PFSK-1 (cell line): Measurements from ENCODE around the gene PRELID1.

Experiments used
- FOXP2 ChIP-seq: optimal IDR thresholded peaks from 2 replicates; pipeline ENCODE3; 2011; ENCODE audit warnings: borderline replicate concordance, control low read depth, inconsistent platforms; ENCODE audit not compliant: insufficient read depth; ENCODE audit errors: extremely low read length, extremely low read depth
- POLR2AphosphoS5 ChIP-seq: IDR thresholded peaks from 2 replicates; pipeline ENCODE4 v1.6.1; 2012; ENCODE audit warnings: low read depth, mild to moderate bottlenecking, control low read depth, low read length, moderate library complexity
- SIN3A ChIP-seq: IDR thresholded peaks from 2 replicates; pipeline ENCODE4 v1.6.1; 2012; ENCODE audit warnings: mild to moderate bottlenecking, low read length, moderate library complexity, borderline replicate concordance; ENCODE audit not compliant: insufficient read depth
- TAF1 ChIP-seq: IDR thresholded peaks from 2 replicates; pipeline ENCODE4 v1.6.1; 2012; ENCODE audit warnings: low read length, control low read depth, borderline replicate concordance; ENCODE audit not compliant: insufficient read depth
- TF ChIP-seq, protein P1 (sequence below), 2 experiments: IDR thresholded peaks; 2 replicates each; pipeline versions ENCODE4 v1.6.1 to v1.8.0; 2011 to 2012; ENCODE audit warnings: low read depth in 2 of 2, low read length in 2 of 2, control low read depth in 1 of 2, inconsistent platforms in 1 of 2, mild to moderate bottlenecking in 1 of 2, moderate library complexity in 1 of 2; ENCODE audit not compliant: insufficient read depth in 1 of 2

- TF ChIP-seq TAF1: no peak
- no peak for TF ChIP-seq POLR2AphosphoS5
- TF ChIP-seq SIN3A: no peak
- TF ChIP-seq, protein P1, sequence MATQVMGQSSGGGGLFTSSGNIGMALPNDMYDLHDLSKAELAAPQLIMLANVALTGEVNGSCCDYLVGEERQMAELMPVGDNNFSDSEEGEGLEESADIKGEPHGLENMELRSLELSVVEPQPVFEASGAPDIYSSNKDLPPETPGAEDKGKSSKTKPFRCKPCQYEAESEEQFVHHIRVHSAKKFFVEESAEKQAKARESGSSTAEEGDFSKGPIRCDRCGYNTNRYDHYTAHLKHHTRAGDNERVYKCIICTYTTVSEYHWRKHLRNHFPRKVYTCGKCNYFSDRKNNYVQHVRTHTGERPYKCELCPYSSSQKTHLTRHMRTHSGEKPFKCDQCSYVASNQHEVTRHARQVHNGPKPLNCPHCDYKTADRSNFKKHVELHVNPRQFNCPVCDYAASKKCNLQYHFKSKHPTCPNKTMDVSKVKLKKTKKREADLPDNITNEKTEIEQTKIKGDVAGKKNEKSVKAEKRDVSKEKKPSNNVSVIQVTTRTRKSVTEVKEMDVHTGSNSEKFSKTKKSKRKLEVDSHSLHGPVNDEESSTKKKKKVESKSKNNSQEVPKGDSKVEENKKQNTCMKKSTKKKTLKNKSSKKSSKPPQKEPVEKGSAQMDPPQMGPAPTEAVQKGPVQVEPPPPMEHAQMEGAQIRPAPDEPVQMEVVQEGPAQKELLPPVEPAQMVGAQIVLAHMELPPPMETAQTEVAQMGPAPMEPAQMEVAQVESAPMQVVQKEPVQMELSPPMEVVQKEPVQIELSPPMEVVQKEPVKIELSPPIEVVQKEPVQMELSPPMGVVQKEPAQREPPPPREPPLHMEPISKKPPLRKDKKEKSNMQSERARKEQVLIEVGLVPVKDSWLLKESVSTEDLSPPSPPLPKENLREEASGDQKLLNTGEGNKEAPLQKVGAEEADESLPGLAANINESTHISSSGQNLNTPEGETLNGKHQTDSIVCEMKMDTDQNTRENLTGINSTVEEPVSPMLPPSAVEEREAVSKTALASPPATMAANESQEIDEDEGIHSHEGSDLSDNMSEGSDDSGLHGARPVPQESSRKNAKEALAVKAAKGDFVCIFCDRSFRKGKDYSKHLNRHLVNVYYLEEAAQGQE (IDR thresholded peaks at IDR 0.05; ENCODE audit: insufficient read depth in 1 of 2, low read depth in 2 of 2, low read length in 2 of 2): no peak
- TF ChIP-seq FOXP2: no peak
Measured at GRCh38 chr5:177315411-177315810, 11.8 kb downstream of the PRELID1 start.
